SKM-1 treated with dmso at 0.1 percent for 144 hours (cell line): ENCODE results near the gene ZBTB7C.
A peak's percentile ranks its signal among the peaks of the same experiment; 100 is the strongest.

ENCODE experiments used
- DNase-seq: peaks from one replicate; lab custom pipeline; 2025; ENCODE audit not compliant: unreplicated experiment; lab: John Stamatoyannopoulos, UW

The ZBTB7C gene

DNA sequence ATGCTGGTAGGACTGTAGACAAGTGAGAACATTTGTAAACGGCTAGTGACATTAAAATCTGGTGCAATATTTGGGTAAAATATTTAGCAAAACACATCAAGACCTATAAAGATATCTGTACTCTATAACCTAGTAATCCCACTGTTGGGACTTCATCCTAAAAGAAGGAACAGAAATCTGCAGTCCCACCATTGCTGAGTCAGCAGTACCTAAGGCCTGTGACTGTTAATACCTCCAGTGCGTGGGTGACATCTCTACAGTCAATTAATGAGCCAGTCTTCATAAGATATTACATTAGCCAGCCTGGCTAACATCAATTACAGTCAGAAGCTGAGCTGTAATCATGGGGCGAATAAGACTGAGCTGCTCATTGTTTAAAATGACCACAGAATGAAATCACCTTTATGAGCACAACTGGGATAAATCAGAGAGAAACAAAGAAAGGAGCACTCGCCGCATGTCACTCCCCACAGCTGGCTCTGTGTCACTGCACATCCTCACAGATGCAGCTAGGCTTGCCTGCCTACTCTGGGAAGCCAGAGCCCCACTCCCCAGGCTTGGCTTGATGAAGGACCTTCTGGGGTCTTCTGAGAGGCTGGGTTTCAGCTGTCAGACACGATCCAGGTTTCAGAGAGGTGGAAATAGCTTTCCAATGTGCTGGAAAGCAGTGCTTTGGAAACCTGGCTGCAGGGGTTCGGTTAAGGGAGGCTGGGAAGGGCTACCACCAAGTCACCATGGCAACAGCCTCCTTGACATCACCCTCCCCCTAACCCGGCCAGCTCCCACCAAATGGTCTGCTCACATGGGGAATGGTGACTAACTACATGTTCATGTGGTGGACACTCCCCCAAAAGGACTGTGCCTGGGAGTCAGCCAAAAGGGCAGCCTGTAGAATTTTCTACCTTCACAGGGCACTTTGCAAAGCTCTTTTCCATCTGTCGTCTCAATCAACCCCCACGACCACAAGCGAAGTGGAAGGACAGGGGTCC is 145.0 kb downstream of the ZBTB7C start:
- DNase-seq: no peak

DNA sequence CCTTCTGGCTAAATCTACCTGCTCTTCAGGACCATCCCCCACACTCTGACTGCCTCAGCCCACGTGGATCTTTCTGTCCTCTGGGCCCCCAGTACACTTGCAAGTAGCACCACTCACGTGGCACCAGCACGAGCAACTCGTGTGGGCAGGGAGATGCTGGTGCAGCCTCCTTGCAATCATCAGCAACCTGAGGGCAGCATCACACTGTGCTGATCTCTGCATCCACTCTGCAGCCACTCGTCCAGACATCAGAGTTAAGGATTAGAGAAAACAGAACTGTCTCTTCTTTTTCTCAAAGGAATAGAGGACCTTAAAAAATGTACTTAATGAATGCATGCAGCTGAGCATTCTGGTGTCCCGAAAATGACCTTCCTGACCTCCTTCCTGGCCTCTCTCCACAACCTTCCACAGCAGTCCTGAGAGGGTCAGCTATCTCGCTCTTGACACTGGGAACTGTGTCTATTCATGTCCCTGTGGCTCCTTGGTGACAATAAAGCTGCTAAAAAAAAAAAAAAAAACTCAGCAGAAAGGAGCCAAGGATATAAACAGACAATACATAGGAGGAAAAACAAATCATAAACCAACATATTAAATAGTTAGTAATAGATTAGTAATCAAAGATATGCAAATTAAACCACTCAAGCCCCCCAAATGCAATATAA is 145.9 kb downstream of the ZBTB7C start:
- no peak for DNase-seq

DNA sequence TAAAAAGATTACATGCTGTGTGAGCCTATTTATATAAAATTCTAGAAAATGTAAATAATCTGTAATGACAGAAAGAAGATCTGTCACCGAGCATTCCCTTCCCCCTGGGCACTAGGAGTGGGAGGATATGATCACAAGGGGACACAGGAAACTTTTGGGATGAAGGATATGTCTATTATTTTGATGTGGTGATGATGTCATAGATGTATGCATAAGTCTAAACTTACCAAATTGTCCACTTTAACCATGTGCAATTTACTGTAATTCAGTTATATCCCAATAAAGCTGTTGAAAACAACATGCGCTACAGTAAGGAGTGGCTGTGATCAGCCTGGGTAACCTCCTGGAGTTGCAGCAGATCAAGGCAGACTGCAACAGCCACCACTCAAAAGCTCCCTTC is 148.9 kb downstream of the ZBTB7C start:
- DNase-seq: no peak

DNA sequence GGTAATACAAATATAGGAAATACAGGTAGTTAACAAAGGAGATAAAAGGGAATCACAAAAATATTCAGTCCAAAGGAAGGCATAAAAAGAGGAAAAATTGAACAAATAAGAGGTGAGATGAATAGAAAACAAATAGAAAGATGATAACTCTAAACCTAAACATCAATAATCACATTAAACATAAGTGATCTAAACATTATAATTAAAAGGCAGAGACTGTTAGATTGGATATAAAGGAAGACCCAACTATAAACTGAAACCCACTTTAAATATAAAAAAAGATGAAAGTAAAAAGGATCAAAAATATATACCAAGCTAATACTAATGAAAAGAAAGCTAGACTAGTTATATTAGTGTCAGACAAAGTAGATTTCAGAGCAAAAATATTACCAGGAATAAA is 152.3 kb downstream of the ZBTB7C start:
- DNase-seq: no peak

DNA sequence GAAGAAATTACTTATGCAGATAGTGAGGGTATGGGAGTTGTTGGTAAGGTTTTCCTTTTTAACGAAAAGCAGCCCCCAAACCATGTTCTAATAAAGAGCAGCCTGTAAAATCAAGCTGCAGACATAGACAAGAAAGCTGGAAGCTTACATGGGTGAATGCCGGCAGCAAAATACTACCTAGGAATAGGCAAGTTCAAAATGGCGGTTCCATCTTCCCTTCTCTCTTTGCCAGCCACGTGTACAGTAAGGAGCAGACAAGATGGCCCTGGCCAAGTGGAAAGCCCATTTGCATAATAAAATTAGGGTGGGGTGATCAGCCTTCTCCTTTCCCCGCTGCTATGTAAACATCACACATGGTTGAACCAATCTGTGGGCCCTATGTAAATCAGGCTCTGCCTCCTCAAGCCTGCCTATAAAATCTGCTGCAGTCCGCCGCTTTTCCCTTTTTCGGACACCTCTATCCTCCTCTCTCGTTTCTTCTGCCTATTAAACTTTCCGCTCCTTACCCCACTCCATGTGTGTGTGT is 155.0 kb downstream of the ZBTB7C start:
- DNase-seq: no peak

DNA sequence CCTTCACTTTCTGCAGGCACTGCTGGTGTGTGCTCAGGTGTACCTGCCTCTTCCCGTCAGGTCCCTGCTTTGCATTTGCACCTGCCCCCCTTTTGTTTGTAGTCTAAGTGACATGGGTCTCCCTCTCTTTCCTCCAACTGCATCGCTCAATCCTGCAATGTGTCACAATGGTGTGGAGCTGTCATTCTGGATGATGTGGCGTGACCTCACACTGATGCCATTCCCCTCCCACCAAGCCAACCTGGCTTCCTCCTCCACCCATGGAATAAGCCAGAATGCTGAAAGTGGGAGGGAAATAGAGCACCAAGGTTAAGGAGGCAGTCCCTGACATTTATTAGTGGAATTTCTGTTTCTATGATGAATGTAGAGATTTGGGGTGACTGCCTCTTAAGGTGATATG is 156.7 kb downstream of the ZBTB7C start:
- no peak for DNase-seq

DNA sequence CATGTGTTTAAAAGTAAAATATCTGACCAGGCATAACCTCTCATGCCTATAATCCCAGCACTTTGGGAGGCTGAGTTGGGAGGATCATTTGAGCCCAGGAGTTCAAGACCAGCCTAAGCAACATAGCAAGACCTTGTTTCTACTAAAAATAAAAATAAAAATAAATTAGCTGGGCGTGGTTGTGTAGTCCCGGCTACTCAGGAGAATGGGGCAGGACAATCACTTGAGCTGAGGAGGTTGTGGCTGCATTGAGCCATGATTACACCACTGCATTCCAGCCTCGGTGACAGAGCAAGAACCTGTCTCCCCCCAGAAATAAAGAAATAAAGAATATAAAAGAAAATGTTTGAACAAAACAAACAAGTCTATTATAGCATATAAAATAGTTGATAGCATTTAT is 158.3 kb downstream of the ZBTB7C start:
- DNase-seq: no peak

DNA sequence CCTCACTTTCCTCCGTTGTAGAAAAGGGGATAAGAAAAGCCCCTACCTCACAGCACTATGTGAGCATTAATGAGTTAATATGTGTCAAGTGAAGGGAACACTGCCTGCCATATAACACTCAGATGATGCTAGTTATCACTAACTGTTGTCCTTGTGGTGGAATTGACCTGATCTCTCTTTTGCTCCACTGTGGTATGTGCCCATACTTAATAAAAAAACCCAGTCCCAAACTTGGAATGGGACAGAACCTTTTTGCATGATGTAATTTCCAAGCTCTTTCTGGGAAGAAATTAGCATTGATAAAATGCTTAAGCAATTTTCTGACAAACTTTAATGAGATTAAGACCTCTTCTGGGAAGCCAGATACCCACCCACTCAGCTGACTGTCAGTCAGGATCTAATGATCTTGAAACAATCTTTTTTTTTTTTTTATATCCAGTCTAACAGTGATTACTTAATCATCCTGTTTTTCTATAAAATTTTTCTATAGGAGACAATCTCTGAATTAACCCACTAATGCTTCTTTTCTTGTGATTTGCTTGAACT is 158.7 kb downstream of the ZBTB7C start:
- DNase-seq: no peak

DNA sequence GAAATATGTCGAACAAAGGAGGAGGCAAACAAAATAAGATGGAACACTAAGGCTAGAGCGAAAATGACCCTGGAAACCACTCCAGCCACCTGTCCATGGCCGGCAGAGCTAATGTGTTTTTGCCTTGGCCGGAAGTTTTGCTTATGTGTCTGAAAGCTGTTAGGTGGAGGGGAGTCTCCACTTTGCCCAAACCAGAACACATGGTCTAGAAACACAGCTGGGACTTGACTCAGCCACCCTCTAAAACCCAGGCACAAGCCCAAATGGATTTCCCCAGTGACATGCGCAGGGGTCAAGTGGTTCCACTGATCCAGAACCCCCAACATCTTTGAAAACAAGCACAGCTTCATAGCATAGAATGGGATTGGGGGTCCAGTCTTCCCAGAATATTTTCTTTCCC is 159.3 kb downstream of the ZBTB7C start:
- no peak for DNase-seq

DNA sequence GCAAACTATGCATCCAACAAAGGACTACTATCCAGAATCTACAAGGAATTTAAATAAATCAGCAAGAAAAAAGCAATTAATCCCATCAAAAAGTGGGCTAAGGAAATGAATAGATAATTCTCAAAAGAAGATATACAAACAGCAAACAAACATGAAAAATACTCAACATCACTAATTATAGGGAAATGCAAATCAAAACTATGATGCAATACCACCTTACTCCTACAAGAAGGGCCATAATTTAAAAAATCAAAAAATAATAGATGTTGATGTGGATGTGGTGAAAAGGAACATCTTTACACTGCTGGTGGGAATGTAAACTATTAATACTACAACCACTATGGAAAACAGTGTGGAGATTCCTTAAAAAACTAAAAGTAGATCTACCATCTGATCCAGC is 164.7 kb downstream of the ZBTB7C start:
- DNase-seq: no peak

DNA sequence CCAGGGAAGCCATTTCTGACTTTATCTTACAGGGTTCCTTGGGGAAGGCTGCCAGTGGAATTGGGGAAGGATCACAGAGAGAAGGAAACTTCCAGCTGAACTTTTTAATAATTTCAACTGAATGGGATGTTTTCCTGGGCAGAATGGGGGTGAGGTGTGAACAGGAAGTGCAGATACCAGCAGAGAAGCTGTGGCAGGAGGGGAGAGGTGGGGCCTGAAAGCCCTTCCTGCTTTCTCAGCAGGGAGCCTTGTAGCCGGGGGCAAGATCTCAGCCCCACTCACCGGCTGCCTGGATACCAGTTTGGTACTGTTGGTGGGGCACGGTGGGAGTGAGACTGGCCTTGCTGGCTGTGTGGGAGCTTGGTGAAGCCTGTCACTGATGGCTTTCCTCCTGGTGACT is 170.5 kb downstream of the ZBTB7C start:
- DNase-seq: no peak

DNA sequence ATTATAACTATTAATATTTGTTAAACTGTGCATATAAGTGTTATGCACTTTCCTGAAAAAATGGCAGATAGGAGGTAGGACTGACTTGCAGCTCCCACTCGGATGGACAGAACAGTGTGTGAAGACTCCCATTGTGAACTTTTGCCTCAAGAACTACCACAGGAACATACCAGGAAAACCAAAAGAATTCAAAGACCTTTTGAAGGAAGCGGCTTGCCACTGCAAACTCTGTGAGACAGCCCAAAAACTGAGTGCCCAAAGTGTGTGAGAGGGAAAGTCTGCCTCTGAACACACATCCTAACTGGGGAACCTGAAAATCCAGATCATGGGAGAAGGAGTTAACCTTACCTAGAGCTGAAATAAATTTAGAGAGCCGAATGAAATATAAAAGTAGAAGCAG is 171.0 kb downstream of the ZBTB7C start:
- DNase-seq: no peak

DNA sequence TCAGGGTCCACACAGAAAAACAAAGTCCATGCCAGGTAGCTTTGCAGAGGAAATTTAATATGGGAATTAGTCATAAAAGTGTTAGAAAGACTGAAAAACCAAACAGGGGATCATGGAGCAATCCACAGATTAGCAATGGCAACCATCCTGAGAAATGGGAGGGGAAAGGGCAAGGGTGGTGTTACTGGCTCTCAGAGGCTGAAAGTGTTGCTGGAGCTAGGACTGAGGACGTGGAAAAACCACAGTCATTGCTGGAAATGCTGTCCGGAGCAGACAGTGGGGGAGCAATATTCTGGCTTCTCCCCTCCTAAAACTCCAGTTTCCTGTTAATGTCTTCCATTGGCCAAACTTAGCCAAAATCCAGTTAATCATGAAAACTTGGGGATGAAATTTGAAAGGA is 172.4 kb downstream of the ZBTB7C start:
- DNase-seq: no peak

DNA sequence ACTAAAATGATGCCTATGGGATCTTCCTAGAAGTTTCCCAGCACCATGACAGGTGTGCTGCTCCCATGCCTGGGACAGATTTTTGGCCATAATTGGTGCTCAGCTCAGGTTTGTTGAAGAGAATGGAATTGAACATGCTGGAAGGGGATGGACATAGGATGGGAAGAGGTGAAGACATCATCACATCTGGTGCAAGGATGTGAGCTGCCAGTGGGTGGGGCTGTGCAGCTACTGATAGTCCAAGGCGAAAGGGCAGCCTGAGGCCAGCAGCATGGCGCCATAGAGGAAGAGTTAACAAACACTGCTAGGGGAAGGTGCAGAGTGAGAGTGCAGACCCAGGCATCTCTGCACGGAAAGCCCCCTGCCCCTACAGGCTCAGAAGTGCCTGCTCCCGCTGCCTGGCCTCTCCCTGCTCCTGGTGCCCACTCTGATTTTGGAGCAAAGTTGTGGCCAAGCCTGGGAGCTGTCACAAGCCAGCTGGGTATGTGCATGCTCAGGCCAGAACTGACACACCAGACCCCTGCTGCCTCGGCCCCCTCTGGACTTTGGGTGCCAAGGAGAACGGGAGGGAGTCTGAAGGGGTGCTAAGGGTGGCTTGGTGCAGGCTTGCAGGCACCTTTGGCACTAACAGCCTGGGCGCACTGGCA is 178.6 kb downstream of the ZBTB7C start:
- peak; percentile 84 for DNase-seq

DNA sequence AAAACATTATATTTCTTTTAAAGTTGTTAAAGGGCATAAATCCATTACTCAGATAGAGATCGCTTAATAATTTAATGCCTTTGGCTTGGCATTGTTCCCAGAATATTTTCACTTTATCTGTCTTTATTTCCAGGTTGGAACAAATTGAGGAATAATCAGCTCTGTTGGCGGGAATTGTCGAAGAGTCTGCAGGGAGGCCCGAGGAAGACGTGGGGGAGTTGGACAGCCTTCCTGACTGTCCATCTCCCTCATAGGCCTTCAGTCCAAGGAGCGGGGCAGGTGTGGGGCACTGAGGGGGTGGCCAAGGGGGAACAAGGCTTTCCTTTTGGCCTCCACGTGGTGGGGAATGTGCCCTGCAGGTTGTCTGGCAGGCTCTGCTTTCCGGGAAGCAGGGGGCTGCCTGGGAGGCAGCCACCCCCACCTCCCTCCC is 179.6 kb downstream of the ZBTB7C start:
- no peak for DNase-seq

DNA sequence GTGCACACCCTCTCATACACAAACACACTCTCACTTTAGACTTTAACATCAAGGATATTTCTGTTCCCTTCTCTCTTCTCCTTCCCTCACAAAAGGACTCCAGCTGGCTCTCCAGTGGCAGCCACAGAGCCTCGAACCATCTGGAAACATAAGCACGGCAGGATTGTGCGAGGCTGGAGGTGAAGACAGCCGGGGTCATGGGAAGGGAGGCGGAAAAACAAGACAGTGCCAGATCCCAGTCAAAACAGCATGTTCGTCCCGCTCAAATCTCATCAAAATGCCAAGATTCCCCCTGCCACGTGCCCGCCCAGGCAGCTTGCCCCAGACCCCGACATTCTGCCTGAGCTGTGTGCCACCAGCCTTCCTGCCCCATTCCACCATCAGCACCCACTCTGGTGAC is 180.3 kb downstream of the ZBTB7C start:
- DNase-seq: no peak

DNA sequence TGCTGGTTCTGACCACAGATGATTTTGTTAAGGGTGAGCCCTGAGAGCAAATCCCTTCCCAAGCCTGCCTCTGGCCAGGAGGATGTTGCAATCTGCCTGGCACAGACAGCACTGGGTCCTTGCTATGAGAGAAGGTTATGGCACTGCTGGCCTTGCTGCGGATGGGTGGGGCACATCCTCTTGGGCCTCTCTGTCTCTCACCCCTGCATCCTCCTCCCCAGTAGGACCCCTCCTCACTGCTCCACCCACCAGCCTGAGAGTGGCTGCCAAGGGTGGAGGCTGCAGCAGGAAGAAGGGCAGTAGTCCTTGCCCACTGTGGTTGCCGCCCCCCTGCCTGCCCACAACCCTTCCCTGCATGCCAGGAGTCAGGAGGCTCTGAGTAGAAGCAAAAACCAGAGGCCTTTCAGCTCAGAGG is 180.9 kb downstream of the ZBTB7C start:
- DNase-seq: no peak

DNA sequence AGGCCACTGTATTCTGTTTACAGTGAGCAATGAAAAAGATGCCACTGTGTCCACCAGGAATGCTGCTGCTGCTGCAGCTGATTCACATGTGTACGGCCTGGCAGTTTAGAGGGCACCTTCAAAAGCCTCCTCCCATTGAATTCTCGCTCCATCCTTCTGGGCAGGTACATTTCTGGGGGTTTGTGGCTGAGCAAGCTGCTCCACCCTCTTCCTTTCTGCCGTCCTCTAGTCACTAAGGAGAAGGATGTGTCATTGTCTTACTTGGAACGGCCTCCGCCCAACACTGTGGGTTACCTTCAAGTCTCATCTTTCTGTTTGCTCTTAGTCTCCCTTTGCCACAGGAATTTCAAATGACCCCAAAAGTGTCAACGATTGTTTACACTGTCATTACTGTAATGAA is 182.0 kb downstream of the ZBTB7C start:
- DNase-seq: no peak

DNA sequence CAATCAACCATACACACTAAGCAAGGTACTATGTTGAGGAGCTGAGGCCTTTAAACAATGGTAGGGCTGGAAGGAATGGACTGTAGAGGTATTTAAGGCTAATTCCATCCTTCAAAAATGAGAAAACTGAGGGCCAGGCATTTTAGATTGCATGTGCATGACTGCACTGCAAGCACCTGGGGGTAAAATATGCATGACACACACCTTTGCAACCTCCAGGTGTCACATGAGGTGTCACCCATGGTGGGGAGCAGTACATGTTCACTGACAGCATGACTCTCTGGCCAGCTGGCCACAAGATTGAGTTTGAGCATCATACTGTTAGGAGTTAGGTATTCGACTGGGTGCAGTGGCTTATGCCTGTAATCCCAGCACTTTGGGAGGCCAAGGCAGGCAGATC is 182.8 kb downstream of the ZBTB7C start:
- DNase-seq: no peak

DNA sequence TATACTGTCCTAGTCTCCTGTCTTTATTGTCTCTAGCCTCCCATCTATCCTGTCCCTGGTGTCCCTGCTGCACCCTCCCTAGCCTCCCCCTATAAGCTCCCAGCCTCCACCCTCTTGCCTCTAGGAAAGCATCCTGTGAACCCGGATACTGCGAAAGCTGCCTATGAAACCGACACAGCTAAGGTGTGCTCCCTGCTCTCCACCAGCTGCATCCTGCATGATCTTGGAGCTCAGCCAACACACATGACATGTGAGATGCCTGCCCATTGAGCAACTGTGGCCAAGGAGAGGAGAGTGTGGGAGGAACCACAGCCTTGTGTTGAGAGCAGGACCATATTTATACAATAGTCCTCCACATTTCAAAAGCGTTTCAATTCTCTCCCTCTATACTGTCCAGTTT is 187.1 kb downstream of the ZBTB7C start:
- DNase-seq: peak; percentile 71

DNA sequence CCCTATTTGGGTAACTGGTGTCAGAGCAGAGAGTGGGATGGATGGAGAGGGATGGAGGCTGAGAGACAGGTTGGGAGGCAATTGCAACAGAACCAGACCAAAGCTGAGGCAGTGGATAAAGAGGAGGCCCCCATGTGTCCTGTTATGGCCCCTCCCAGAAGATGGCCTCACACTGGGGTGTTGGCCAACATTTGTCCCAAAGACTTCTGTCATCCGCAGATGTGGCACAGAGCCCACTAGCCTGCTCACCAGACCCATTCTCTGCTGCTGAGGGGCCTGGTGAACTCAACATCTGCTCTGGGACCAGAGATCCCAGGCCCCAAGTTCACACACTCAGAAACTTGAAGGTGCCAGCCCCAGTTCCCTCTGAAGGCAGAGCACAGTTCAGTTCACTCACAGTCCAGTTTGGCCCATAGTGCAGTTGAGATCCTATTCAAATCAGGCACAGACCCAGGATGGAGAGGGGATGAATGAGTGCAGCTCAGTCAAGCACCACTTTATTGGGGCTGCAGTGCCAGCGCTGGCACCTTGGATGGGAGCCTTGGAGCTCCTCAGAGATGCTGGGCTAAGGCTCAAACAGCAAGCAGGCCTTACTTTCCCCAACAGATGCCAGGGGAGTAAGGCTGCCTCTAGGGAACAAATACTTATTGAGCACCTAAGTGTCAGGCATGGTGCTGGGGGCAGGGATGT is 189.2 kb downstream of the ZBTB7C start:
- no peak for DNase-seq
